GM12878 (cell line): ENCODE measurements around the gene CDK11A.

ENCODE experiments used
- ATF7 ChIP-seq: fragments of 450-650 bp; IDR thresholded peaks from 2 replicates; pipeline ENCODE4 v1.6.1; 2016; ENCODE audit warnings: low read depth, mild to moderate bottlenecking
- CTCF ChIP-seq, 3 experiments: IDR thresholded peaks in 2 of 3; conservative IDR thresholded peaks in 1 of 3; 2 replicates each; pipeline ENCODE4 v1.5.1; 2011; ENCODE audit warnings: low read depth in 3 of 3, low read length in 3 of 3, mild to moderate bottlenecking in 3 of 3, control low read depth in 2 of 3, moderate library complexity in 2 of 3, inconsistent platforms in 1 of 3, mixed read lengths in 1 of 3; ENCODE audit not compliant: control insufficient read depth in 2 of 3, insufficient read depth in 1 of 3; ENCODE audit errors: extremely low read depth in 1 of 3
- EP300 ChIP-seq, 2 experiments: fragments of 150-350 bp in 1 of 2; IDR thresholded peaks; 2 replicates each; pipeline ENCODE4 v1.6.1; 2011 to 2012; ENCODE audit warnings: low read depth in 2 of 2, low read length in 2 of 2, borderline replicate concordance in 1 of 2, improper control_type of control experiment in 1 of 2, inconsistent platforms in 1 of 2; ENCODE audit not compliant: control insufficient read depth in 1 of 2
- EZH2 ChIP-seq: IDR thresholded peaks from 2 replicates; pipeline ENCODE4 v1.6.1; 2012; ENCODE audit warnings: low read depth, mild to moderate bottlenecking, control low read depth, inconsistent platforms, low read length, borderline replicate concordance; ENCODE audit not compliant: control insufficient read depth
- FOS ChIP-seq: IDR thresholded peaks from 3 replicates; pipeline ENCODE4 v1.6.1; 2011; ENCODE audit warnings: borderline replicate concordance; ENCODE audit not compliant: insufficient read length; ENCODE audit errors: extremely low read depth
- MLLT1 ChIP-seq: fragments of 450-650 bp; IDR thresholded peaks from 2 replicates; pipeline ENCODE4 v1.6.1; 2016; ENCODE audit warnings: mild to moderate bottlenecking
- RAD21 ChIP-seq: IDR thresholded peaks from 2 replicates; pipeline ENCODE4 v1.6.1; 2011; ENCODE audit warnings: mild to moderate bottlenecking, low read depth, low read length, moderate library complexity; ENCODE audit not compliant: insufficient read depth
- SMAD1 ChIP-seq: fragments of 450-650 bp; IDR thresholded peaks from 2 replicates; pipeline ENCODE4 v1.6.1; 2018; ENCODE audit warnings: mild to moderate bottlenecking, low read depth; ENCODE audit not compliant: partially characterized antibody
- YY1 ChIP-seq: IDR thresholded peaks from 2 replicates; pipeline ENCODE4 v1.6.1; 2011; ENCODE audit warnings: low read depth, mild to moderate bottlenecking, low read length
- ZNF274 ChIP-seq: IDR thresholded peaks from one replicate; pipeline ENCODE4 v1.8.0; 2011; ENCODE audit not compliant: insufficient read length, insufficient read depth

DNA sequence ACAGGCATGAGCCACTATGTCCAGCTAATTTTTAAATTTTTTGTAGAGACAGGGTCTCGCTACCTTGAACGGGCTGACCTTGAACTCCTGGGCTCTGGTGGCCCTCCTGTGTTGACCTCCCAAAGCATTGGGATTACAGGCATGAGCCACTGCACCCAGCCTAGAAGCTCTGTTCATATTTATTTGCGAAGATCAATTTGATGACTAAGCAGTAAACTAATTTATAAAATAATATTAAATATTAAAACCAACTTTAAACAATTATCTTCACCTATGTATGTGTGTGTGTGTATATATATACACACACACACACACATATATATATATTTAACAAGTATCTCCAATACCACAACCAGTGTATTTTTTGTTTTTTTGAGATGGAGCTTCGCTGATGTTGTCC lies 49.7 kb upstream of the CDK11A start:
- TF ChIP-seq FOS (no peak), EZH2 (no peak), ATF7 (no peak), SMAD1 (no peak), CTCF (IDR thresholded peaks at IDR 0.05 in 2 of 3, conservative IDR thresholded peaks at IDR 0.05 in 1 of 3; ENCODE audit: control insufficient read depth in 2 of 3, extremely low read depth in 1 of 3, insufficient read depth in 1 of 3, low read depth in 3 of 3, low read length in 3 of 3) (no peak), ZNF274 (no peak), YY1 (no peak), MLLT1 (no peak), EP300 (IDR thresholded peaks at IDR 0.05; ENCODE audit: borderline replicate concordance in 1 of 2, control insufficient read depth in 1 of 2, low read depth in 2 of 2, low read length in 2 of 2) (no peak), RAD21 (no peak)
